HepG2 (cell line): Measurements from ENCODE around the gene CCDC28A.
"Not testable (repeated sequence)": the region's sequence is repeated elsewhere in the genome, so short reads cannot be mapped to it uniquely, and the experiment has no call there.

Experiments used
- ZNF557 ChIP-seq: sonication (generic); formaldehyde crosslinking; IDR thresholded peaks from 2 replicates; pipeline ENCODE4 v1.4.0; 2020; ENCODE audit warnings: missing genetic modification reagents
- TF ChIP-seq, protein P1 (sequence below): sonication (generic); formaldehyde crosslinking; IDR thresholded peaks from 2 replicates; pipeline ENCODE4 v1.5.0; 2020; ENCODE audit warnings: mild to moderate bottlenecking, missing genetic modification reagents, moderate library complexity

DNA sequence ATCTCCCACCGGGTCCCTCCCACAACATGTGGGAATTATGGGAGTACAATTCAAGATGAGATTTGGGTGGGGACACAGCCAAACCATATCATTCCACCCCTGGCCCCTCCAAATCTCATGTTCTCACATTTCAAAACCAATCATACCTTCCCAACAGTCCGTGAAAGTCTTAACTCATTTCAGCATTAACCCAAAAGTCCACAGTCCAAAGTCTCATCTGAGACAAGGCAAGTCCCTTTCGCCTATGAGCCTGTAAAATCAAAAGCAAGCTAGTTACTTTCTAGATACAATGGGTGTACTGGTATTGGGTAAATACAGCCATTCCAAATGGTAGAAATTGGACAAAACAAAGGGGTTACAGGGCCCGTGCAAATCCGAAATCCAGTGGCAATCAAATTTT lies 43.5 kb upstream of the CCDC28A start:
- TF ChIP-seq ZNF557 (CRISPR knock-in tag), result not testable (repeated sequence)
- TF ChIP-seq, protein P1, sequence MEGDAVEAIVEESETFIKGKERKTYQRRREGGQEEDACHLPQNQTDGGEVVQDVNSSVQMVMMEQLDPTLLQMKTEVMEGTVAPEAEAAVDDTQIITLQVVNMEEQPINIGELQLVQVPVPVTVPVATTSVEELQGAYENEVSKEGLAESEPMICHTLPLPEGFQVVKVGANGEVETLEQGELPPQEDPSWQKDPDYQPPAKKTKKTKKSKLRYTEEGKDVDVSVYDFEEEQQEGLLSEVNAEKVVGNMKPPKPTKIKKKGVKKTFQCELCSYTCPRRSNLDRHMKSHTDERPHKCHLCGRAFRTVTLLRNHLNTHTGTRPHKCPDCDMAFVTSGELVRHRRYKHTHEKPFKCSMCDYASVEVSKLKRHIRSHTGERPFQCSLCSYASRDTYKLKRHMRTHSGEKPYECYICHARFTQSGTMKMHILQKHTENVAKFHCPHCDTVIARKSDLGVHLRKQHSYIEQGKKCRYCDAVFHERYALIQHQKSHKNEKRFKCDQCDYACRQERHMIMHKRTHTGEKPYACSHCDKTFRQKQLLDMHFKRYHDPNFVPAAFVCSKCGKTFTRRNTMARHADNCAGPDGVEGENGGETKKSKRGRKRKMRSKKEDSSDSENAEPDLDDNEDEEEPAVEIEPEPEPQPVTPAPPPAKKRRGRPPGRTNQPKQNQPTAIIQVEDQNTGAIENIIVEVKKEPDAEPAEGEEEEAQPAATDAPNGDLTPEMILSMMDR (CRISPR knock-in tag), result not testable (repeated sequence)
